Activated T-helper 1 cell treated with anti-CD3 and anti-CD28 coated beads, Interleukin-2, amount 50 U/mL, for 16 hours (primary cell): ENCODE data around the gene UIMC1.

Source experiments
- DNase-seq, 2 donors: peaks; one replicate each; pipeline ENCODE4 v3.0.0-alpha.2; 2020; ENCODE audit warnings: low read depth in 1 of 2, low spot score in 1 of 2

UIMC1 gene

DNA sequence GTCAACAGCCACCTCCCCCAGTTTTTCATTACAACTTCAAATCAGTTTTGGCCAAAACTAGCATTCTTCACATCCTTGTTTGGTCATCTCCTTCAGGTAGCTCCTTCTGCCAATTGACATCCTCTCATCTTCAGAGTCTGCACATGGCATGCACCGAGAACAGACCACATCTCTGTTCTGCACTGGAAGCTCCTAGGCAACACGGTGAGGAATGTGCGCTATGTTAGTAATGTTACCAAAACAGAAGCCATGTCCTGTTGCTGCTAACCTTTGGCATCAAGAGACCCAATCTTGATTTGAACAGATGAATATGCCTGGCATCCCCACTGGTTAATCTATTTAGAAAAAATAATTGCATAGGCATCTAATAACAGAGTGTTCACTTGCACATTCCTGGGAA is 102.3 kb downstream of the UIMC1 start:
- DNase-seq, result no peak

DNA sequence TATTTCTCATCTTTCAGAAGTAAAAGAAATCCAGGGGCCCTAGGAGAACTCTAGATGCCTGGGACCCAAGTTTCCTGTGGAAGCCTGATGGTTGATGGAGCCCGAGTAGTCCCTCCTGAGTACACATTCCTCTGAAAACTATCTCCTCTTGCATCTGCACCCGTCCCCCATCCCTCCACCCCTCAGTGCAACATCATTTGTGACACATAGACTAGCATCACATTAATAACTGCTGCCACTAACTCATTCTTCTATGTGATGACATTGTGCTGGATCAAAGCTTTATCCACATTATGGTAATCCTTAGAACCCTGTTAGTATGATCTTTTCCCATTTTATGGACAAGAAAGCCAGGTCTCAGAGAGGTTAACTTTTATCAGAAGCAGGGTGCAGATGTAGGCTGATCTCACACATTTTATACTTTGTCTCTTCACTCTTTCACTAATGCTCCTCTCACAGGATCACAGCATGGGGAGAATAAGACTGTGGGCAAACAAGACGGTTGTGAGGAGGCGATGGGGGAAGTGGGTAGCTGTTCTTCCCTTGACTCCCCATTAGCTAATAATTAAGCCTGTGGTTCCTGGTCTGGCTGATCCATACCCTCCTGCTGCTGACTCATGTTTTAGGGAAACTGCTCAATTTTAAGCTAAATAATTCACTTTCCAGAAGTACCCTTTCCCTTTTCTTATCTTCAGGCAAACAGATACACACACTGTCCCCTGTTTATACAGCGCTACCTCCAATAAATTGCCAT is 103.5 kb downstream of the UIMC1 start:
- DNase-seq, result no peak

DNA sequence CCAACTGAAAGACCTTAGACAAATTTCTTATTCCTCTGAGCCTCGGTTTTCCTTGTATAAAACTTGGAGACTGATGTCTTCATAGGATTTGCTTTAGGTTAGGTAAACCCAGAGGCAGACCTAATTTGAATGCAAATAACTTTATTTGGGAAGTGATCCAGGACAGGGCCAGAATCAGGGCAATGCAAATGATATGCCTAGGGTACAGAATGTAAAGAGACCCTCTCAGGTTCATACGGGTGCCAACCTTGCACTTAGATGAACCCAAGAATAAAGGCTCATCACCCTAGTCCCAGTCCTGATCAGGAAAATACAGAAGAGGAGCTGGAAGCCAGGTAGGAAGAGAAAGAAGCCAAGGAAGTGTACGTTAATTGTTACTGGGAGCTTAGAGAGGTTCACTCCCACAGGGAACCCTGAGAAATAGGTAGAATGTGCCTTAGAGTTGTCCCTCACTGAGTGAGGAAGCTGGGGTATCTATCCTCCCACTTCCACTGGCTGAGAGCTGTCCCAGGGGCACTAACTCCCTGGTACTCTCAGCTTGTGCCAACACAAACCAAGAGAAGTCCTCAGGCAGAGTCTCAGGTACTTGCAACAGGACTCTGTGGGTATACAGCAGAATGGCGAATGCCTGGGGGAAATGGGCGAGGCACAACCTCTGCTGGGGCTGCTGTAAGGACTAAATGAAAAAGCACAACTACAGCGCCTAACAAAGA is 104.3 kb downstream of the UIMC1 start:
- DNase-seq, result no peak

- no peak for DNase-seq
Observed at GRCh38 chr5:176901260-176902101, 105.1 kb downstream of the UIMC1 start.

- no peak for DNase-seq
Observed at GRCh38 chr5:176900780-176901204, 105.8 kb downstream of the UIMC1 start.

DNA sequence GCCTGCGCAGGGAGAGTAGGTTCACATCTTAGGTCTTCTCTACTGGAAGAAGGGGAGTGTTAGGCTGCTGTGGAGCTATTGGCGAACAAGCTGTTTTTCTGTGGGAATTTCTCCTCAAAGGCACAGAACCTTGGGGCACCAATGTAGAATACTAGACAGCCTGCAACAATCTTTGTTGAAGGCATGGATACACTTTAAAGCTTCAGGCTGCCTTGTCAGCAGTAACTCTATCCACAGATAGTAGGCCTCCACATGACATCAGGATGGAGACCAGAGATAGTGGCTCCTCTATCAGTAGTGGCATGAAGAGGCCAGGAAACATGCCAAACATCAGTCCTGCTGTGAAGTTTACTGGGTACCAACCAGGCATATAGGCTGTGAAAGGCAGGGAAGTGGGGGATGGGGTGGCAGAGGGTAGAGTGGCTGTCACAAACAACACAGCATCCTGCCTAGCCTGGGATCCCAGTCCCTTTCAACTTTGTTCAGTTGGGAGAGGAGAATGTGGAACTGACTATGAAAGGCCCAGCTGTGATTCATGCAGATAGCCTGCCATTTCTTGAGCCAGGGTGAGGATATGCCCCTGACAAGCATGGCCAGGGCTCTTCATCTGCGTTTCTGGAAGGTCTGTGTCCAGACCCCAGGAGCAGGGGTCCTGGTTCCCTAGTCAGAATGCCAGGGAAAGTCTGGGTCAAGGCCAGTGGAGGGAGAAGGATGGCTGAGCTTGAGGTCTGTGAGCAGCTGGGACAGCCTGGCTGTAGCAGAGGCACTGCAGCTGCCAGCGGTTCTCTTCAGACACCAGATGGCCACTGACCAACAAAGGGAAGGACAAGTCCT is 106.4 kb downstream of the UIMC1 start:
- DNase-seq, result no peak

DNA sequence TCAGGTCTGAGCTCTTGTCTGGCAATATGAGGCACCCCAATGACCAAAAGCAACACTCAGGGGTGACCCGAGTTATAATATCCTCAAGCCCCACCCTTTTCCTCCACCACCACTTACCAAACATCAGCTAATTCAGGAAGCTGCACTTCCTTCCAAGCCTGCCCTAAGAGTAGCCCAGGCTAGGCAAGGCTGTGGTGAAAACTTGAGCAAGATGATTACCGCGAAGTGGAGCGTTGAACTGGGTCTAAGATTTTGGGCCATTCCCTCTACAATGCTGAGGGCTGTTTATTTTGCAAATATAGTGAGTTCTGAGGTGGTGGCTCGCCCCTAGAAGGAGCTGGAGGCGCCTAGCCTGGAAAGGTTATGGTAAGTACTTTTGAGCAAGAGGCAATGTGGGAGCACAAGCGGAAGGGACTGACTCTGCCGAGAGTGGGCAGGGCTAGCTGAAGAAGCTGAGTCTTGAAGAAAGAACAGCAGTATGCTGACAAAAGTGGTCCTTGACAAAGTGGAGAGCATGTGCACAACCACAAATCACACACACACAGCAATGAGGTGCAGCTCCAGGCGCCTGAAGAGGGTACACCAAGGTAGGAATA is 107.2 kb downstream of the UIMC1 start, which contains the start of gene HK3:
Gene HK3 (minus strand): TSS at position 51 of the 596 bp plus-strand sequence. CDS start 3,187 bp downstream, outside the sequence.
- DNase-seq, result no peak

- no peak for DNase-seq
Observed at GRCh38 chr5:176897263-176897662, 109.3 kb downstream of the UIMC1 start.

DNA sequence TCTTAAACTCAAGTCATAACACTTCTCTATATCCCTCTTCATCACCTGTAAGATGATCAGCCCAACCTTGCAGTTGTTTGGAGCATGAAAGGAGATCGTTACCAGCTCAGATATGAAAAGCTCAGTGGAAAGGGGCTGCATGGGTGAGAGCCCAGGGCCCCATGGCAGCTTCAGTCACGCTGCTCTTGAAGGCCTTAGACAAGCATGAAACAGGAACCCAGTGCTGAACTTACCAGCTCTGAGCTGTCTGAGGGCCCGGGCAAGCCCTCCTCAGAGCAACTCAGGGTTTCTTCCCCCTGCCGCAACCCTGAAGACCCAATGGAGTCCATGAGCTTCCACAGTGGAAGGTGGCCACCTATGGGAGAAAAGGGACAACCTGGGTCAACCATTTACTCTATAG is 110.7 kb downstream of the UIMC1 start:
- no peak for DNase-seq

DNA sequence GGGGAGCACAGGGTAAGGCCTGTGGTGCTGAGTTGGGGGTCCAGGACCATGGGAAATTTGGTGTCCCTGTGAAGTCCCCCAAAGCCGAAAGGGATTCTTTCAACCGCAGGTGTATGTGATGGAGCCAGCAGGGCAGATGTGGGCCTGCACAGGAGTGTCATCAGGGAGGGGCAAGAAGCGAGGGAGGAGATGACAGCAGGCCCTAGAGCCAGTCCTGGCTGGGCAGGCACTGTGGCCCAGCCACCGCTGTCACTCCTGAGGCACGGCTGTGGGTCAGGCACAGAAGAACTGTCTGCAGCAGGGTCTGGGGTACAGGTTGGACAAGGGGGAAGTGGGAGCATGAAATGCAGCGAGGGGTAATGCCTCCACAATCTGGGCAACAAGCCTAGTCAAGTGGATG is 112.3 kb downstream of the UIMC1 start:
- no peak for DNase-seq

- no peak for DNase-seq
Observed at GRCh38 chr5:176892663-176893062, 113.9 kb downstream of the UIMC1 start.

DNA sequence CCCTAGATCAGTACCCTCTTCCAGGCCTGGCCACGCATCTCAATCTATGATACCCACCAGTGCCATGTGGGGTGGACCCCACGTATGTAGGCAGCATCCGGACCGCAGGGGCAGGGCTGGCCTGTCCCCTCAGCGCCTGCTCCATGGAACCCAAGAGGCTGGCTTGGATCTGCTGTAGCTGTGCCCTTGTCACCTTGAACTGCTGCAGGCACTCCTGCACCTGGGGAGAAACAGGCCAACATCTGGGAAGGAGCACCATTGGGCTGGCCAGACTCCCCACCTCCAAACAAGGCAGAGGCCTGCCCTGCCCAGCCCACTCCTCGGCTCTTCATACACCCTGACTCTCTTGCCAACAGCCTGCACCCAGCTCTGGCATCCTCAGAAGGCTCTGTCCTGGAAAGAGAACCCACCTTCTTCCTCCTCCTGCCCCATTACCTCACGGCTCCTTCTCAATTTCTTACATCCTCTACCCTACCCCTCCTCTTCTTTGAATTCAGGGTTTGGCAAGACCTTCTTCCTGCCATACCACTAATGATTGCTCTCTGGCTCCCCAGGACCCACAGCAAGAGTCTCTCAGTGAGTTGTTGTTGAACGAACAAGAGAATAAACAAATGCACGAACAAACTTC is 115.1 kb downstream of the UIMC1 start:
- DNase-seq, result no peak

DNA sequence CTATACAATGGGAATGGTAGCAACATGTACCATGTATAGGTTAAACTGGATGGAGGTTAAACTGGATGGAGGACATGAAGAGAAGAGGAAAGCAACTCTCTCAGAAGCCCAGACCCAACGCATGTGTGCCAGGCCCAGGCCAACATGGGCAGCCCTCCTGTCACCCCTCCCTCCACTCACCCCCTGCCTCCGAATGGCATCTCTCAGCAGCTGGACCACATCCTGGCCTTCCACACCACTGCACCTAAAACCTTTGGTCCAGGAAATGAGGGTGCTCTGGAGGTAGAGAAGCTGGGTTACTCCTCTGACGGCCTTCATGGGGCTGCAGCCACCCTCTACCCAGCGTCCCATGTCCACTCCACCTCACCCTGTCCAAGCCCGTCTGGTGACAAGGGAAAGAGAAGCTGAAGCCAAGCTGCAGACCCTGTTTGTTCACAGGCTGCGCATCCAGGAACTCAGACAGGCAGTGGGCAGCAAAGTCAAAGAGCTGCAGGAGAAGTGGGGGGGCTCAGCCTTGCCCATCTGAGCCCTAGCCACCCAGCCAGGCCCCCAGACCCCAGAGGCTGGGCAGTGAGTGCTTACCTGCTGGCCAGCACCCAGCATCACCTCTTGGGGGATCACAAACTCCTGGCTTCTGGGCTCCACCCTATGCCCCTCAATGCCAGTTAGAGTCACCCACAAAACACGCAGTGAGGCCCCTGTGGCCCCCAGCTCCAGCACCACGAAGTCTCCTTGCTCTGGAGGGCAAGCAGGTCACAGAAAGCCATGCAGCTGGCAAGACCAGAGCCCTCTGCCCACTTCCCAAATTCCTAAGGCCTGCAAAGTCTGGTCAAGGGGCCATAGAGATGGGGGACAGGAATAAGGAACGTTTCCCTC is 115.9 kb downstream of the UIMC1 start:
- DNase-seq, result no peak

DNA sequence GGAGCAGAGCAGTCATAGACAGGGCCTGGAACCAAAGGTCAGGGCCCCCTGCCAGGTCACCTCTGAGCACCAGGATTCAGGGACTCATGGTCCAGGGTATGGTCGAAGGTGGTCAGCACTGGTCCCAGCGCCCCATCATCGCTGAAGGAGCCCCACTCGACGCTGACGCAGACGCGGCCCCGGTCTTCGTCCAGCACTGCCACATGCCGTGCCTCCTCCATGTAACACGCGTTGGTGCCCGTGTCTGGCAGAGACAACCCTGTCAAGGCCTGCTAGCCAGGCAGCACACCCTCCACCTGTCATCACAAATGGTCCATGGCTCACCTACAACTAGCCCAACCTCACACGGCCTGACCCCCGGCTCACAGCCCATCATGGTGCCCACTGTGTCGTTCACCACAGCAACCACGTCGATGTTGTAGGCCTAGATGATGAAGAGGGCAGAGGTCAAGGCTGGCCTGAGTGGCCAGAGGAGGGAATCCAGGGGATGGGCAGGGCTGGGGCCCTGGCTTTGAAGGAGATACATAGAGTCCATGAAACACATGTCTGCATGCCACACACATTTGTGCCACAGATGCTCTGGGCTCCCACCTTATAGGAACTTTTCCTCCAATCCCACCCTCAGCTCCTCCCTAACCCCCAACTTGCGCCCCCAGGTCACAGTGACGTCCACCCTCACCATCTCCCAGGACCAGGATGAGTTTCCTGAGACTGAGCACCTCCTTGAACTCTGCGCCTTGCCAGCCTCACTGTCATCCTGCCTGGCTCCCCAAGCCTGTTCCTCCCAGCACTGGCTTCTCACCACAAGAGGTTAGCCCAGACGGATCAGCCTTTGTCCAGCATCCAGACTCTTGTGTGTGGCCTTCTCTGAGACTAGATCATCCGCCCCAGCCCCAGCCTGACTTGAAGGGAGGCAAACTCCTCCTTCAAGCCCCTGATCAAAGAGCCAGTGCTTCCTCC is 117.0 kb downstream of the UIMC1 start:
- DNase-seq, result no peak

DNA sequence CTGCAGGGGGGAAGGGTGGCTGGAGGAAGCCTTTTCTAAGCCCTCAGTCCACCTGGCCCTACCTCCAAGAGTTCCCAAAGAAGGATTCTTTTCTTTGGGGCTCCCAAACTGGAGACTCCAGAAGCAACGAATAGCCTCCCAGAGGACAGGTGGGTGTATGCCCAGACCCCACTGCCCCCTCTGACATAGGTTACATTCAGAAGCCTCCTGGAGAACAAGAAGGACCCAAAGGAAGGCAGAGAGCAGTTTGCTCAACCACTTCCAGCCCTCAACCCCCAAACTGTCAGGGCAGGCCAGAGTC is 117.8 kb downstream of the UIMC1 start:
- DNase-seq, result no peak

DNA sequence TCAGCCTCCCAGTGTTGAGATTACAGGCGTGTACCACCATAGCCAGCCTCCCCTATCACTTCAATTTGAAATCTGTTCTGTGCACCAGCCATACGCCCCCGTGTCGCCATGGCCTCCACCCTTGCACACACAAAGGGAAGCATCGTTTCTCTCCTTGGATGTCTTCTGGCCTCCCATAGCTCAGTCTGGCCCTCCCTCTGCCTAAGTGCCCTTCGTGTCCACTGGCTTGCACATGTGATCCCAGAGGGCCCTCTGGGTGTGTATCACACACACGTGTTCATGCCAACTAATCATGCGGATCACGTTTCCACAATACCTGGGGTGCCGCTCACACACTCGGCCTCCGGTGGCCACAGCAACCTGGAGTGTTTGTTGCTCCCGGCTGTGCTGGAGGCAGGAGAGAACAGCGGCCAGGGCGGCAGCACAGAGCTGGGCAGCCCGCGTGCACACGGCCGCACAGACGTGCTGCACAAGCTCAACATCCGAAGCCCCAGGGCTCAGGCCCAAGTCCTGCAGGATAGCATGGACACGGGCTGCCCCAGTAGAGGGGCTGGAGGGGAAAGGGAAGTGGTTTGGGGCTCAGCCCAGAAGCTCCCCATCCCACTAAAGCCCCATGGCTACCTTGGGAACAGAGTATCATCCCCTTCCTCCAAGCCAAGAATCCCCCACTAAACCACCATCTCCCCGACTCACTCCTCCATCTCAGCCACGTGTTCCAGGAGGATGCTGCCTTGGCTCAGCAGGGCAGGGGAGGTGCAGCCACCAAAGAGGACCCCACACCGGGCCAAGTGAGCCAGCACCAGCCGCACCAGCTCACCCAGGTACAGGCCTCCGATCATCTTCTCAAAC is 118.3 kb downstream of the UIMC1 start:
- DNase-seq, result no peak

- no peak for DNase-seq
Observed at GRCh38 chr5:176887252-176887849, 119.2 kb downstream of the UIMC1 start.
